HEK293T (cell line): ENCODE measurements around the gene C2.

Experiments used
- CTCF ChIA-PET: fragments of 350-600 bp; formaldehyde crosslinking; extraction: SDS; loops from one replicate; lab custom pipeline; 2021; ENCODE audit warnings: antibody characterized with exemption, inconsistent platforms; lab: Yijun Ruan, JAX
- POLR2A ChIA-PET: fragments of 350-600 bp; formaldehyde crosslinking; extraction: SDS; loops from one replicate; lab custom pipeline; 2020; ENCODE audit warnings: antibody characterized with exemption, inconsistent platforms; lab: Yijun Ruan, JAX
- DNase-seq: peaks from one replicate; pipeline ENCODE4 v3.0.0; 2012; ENCODE audit warnings: mixed read lengths; ENCODE audit errors: extremely low spot score
- ARNT ChIP-seq: fragments of 450-650 bp; IDR thresholded peaks from 2 replicates; pipeline ENCODE4 v1.6.1; 2017; ENCODE audit warnings: mild to moderate bottlenecking
- BHLHE40 ChIP-seq: fragments of 450-650 bp; IDR thresholded peaks from 2 replicates; pipeline ENCODE4 v1.6.1; 2016; ENCODE audit warnings: mild to moderate bottlenecking, moderate library complexity, borderline replicate concordance
- CTBP1 ChIP-seq: fragments of 450-650 bp; IDR thresholded peaks from 2 replicates; pipeline ENCODE4 v1.6.1; 2016; ENCODE audit warnings: borderline replicate concordance
- ELF4 ChIP-seq: fragments of 450-650 bp; IDR thresholded peaks from 2 replicates; pipeline ENCODE4 v1.6.1; 2017; ENCODE audit warnings: antibody characterized with exemption
- FOXA1 ChIP-seq: fragments of 450-650 bp; IDR thresholded peaks from 2 replicates; pipeline ENCODE4 v1.6.1; 2016; ENCODE audit warnings: mild to moderate bottlenecking
- FOXK2 ChIP-seq: fragments of 450-650 bp; IDR thresholded peaks from 2 replicates; pipeline ENCODE4 v1.6.1; 2016; ENCODE audit warnings: mild to moderate bottlenecking
- FOXM1 ChIP-seq: fragments of 450-650 bp; IDR thresholded peaks from 2 replicates; pipeline ENCODE4 v1.6.1; 2017; ENCODE audit warnings: mild to moderate bottlenecking, borderline replicate concordance
- HDGF ChIP-seq: fragments of 450-650 bp; IDR thresholded peaks from 2 replicates; pipeline ENCODE4 v1.6.1; 2017; ENCODE audit warnings: antibody characterized with exemption, borderline replicate concordance
- L3MBTL2 ChIP-seq: fragments of 450-650 bp; conservative IDR thresholded peaks from 2 replicates; pipeline ENCODE4 v1.6.1; 2016; ENCODE audit warnings: mild to moderate bottlenecking
- LEF1 ChIP-seq: fragments of 450-650 bp; IDR thresholded peaks from 2 replicates; pipeline ENCODE4 v1.6.1; 2017; ENCODE audit warnings: mild to moderate bottlenecking, borderline replicate concordance
- NFRKB ChIP-seq: fragments of 450-650 bp; IDR thresholded peaks from 2 replicates; pipeline ENCODE4 v1.6.1; 2016; ENCODE audit warnings: mild to moderate bottlenecking, moderate library complexity
- SP1 ChIP-seq: fragments of 450-650 bp; IDR thresholded peaks from 2 replicates; pipeline ENCODE4 v1.6.1; 2017
- SUZ12 ChIP-seq: fragments of 450-650 bp; IDR thresholded peaks from 2 replicates; pipeline ENCODE4 v1.6.1; 2016; ENCODE audit warnings: mild to moderate bottlenecking
- TARDBP ChIP-seq: fragments of 450-650 bp; IDR thresholded peaks from 2 replicates; pipeline ENCODE4 v1.6.1; 2016
- ZNF384 ChIP-seq: fragments of 450-650 bp; IDR thresholded peaks from 2 replicates; pipeline ENCODE4 v1.6.1; 2016
- TF ChIP-seq, protein P1 (sequence below): fragments of 450-650 bp; IDR thresholded peaks from 2 replicates; pipeline ENCODE4 v1.6.1; 2016

Gene C2

DNA sequence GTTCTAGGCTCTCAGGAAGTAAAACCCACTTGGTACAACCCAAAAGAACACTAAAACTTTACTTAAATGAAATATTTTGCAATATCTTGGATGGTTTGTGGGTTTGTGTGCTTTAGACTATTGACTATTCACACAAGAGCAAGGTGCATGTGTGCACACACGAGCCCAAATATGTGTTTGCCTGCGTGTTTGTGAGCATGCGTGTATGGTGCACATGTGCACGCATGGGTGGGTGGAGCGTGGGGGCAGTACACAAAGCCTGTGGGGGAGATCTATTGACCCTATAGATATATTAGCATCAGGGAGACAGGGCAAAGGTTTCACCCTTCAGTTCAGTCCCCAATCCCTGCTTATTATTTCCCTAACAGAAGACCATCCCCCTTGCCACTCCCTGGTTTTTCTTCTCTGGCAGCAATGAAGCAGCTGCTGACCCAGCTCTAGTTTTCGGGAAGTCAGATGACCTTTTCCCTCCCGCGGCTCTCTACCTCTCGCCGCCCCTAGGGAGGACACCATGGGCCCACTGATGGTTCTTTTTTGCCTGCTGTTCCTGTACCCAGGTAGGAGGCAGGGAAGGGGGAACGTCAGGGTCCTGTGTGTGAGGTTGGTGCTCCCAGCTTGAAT, at the start of gene C2:
Gene C2 (plus strand): TSS at position 476 of the 621 bp plus-strand sequence. CDS start 36 bp downstream, at position 512.
- POLR2A ChIA-PET, result no interaction called here
- no peak for DNase-seq
- CTCF ChIA-PET, result no interaction called here
- TF ChIP-seq ARNT, result no peak
- TF ChIP-seq, protein P1, sequence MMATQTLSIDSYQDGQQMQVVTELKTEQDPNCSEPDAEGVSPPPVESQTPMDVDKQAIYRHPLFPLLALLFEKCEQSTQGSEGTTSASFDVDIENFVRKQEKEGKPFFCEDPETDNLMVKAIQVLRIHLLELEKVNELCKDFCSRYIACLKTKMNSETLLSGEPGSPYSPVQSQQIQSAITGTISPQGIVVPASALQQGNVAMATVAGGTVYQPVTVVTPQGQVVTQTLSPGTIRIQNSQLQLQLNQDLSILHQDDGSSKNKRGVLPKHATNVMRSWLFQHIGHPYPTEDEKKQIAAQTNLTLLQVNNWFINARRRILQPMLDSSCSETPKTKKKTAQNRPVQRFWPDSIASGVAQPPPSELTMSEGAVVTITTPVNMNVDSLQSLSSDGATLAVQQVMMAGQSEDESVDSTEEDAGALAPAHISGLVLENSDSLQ, result no peak
- TF ChIP-seq FOXA1, result no peak
- no peak for TF ChIP-seq SUZ12
- TF ChIP-seq ELF4, result no peak
- TF ChIP-seq SP1, result no peak
- no peak for TF ChIP-seq HDGF
- no peak for TF ChIP-seq BHLHE40

DNA sequence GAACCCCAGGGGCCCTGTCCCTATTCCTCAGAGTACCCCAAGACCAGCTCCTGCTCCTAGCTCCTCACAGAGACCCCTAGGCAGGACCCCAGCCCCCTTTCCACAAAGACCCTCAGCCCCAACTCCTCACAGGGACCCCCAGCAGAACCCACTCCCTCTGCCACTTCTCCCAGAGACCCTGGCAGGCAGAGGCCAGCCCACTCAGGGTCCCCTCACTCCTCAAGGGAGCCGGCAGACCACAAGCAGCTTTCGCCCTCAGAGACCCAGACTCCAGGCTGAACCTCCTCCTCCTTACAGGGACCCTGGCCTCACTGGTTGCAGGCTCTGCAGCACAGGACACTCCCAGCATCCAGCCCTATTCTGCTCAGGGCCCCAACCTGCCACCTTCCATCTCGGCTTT, 49.3 kb upstream of the C2 start:
- CTCF ChIA-PET, result no interaction called here
- no peak for DNase-seq
- POLR2A ChIA-PET, result no interaction called here
- TF ChIP-seq BHLHE40, result no peak
- TF ChIP-seq HDGF, result no peak
- TF ChIP-seq, protein P1, result no peak
- TF ChIP-seq CTBP1, result no peak
- TF ChIP-seq FOXA1, result no peak
- TF ChIP-seq TARDBP, result no peak
- no peak for TF ChIP-seq L3MBTL2
- TF ChIP-seq SUZ12, result no peak
- no peak for TF ChIP-seq SP1
- TF ChIP-seq ZNF384, result no peak
- no peak for TF ChIP-seq ELF4
- no peak for TF ChIP-seq NFRKB
- TF ChIP-seq ARNT, result no peak
- TF ChIP-seq FOXM1, result no peak
- TF ChIP-seq FOXK2, result no peak

DNA sequence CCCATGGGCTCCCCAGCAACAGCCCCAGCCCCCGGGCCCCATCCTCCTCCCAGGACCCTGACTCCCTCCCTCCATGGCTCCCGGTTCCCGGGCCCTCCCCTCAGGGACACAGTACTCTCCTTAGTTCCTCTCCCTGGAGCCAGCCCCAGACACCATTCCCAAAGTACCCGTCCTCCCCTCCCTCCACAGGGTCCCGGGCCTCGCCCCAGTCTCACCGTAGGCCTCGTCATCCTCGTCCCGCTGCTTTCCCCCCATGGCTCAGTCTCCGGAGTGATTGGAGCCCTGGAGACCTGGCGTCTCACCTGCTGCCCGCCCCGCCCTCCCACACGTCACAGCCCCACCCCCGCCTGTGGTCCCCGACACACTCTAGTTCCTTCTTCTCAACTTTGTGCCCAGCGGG, 48.8 kb upstream of the C2 start, which contains the start of gene SLC44A4:
Gene SLC44A4 (minus strand): TSS at position 272 of the 400 bp plus-strand sequence. CDS start 17 bp downstream, at position 255.
- no peak for DNase-seq
- CTCF ChIA-PET, result no interaction called here
- TF ChIP-seq FOXA1 (no peak), L3MBTL2 (no peak), ARNT (no peak), LEF1 (no peak), ELF4 (no peak), NFRKB (no peak), FOXM1 (no peak), ZNF384 (no peak), TARDBP (no peak), SUZ12 (no peak), FOXK2 (no peak), SP1 (no peak), HDGF (no peak), BHLHE40 (no peak)
- POLR2A ChIA-PET, result no interaction called here

DNA sequence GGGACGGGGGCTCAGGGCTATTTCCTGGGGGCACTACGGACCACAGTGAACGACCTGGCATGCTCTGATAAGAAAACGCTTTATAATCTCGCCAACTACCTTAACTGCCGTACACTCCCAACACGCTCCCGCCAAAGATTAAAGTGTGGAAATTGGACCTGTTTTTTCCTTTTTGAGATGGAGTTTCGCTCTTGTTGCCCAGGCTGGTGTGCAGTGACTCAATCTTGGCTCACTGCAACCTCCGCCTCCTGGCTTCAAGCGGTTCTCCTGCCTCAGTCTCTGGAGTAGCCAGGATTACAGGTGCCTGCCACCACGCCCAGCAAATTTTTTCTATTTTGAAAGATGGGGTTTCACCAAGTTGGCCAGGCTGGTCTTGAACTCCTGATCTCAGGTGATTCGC, 48.4 kb upstream of the C2 start:
- ChIA-PET POLR2A (no interaction called here), CTCF (no interaction called here)
- DNase-seq, result no peak
- TF ChIP-seq BHLHE40 (no peak), FOXM1 (no peak), L3MBTL2 (no peak), TARDBP (no peak), LEF1 (no peak), NFRKB (no peak), SUZ12 (no peak), SP1 (no peak), FOXK2 (no peak), ARNT (no peak), HDGF (no peak), ZNF384 (no peak), CTBP1 (no peak), ELF4 (no peak), FOXA1 (no peak)
- TF ChIP-seq, protein P1, result no peak

DNA sequence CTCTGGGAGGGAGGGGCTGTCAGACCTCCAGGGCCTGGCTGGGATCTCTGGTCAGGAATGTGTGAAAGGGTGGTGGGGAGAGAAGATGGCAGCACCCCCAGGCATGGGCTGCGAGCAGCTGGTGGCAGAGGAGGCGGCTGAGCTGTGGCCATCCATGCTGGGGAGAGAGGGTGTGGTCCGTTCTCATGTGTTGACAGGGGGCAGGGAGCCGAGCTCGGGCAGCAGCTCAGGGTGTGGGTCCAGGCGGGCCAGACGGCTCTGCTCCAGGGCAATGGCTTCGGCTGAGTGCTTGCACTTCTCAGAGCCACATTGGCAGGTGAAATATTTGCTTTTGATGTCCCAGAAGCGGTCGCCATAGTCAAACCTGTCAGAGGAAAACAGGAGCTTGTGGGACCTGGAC, 47.6 kb upstream of the C2 start:
- POLR2A ChIA-PET, result no interaction called here
- no peak for DNase-seq
- CTCF ChIA-PET, result interaction anchor here (1.1 kb wide), 1 partner anchor 10 kb away, joined by 3 read pairs; no protein-coding TSS in a partner anchor
- TF ChIP-seq CTBP1 (no peak), LEF1 (no peak), ELF4 (no peak), L3MBTL2 (no peak), SP1 (no peak), FOXK2 (no peak), ARNT (no peak), BHLHE40 (no peak), SUZ12 (no peak), FOXA1 (no peak), FOXM1 (no peak), TARDBP (no peak), NFRKB (no peak), ZNF384 (no peak), HDGF (no peak)
- TF ChIP-seq, protein P1, result no peak
